Nephron progenitor cell (in vitro differentiated cells): ENCODE measurements around the gene CREBBP.
A peak's percentile ranks its signal among the peaks of the same experiment; 100 is the strongest.

Experiments used
- DNase-seq: peaks from one replicate; pipeline ENCODE4 v3.0.0; 2021
- H3K27ac Mint-ChIP-seq: 2 replicates; pipeline ENCODE4 v1.8.0; 2021; ENCODE audit warnings: mild to moderate bottlenecking, moderate library complexity, mixed read lengths
- H3K27me3 Mint-ChIP-seq: 2 replicates; pipeline ENCODE4 v1.8.0; 2021; ENCODE audit warnings: mild to moderate bottlenecking, low read depth, mixed read lengths; ENCODE audit not compliant: poor library complexity
- H3K36me3 Mint-ChIP-seq: 2 replicates; pipeline ENCODE4 v1.8.0; 2021; ENCODE audit warnings: low read depth, mixed read lengths
- H3K4me1 Mint-ChIP-seq: 2 replicates; pipeline ENCODE4 v1.8.0; 2021; ENCODE audit warnings: mixed read lengths
- H3K4me3 Mint-ChIP-seq: 2 replicates; pipeline ENCODE4 v1.8.0; 2021; ENCODE audit warnings: mild to moderate bottlenecking, moderate library complexity, mixed read lengths
- H3K9me3 Mint-ChIP-seq: 2 replicates; pipeline ENCODE4 v1.8.0; 2021; ENCODE audit warnings: mild to moderate bottlenecking, moderate library complexity, mixed read lengths
- CTCF ChIP-seq: fragments of 200-600 bp; sonication (generic); IDR thresholded peaks from 2 replicates; pipeline ENCODE4 v1.5.0; 2021; ENCODE audit warnings: antibody characterized with exemption

CREBBP gene

DNA sequence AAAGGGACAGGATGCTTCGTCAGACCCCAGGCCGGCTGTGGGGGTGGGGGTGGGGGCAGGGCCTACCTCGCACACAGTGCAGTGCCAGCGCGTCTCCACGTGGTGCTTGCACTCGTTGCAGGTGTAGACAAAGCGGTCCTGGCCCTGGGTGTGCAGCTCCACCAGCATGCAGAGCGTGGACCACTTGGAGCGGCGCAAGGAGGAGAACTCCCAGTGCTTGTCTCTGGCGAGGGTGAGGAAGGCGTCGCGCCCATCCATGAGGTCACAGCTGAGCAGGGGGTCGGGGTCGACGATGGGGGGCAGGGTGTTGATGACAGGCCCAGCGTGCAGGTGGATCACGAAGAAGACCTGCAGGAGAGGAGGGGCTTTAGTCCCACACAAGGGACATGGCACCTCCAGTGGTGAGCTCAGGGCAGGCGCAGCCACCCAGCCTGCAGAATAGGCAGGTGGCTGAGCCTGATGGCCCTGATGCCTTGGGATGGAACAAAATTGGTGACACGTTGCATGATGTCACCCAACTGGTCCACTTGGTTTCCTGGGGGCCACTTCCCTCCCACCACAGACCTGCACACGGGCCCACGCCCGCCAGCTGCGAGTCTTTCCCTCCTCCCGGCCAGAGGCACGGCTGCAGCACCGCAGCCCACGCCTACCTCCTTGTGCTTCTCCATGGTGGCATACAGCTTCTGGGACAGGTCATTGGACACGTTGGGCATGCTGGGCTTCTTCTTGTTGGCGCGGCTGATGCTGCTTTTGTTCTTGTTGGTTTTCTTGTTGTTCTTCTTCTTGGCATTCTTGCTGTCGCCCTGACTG, 149.2 kb downstream of the CREBBP start:
- Mint-ChIP-seq H3K4me3 (no peak overlapping the region), H3K4me1 (no peaks in the 10 kb centered on the region), H3K27ac (no peak overlapping the region), H3K9me3 (no peaks in the 10 kb centered on the region), H3K27me3 (no peaks in the 10 kb centered on the region), H3K36me3 (peaks cover 68% of the 10 kb centered on the region)
- no peak for DNase-seq
- no peak for TF ChIP-seq CTCF

- no peaks in the 10 kb centered on the region for H3K27me3 Mint-ChIP-seq
- no peak for TF ChIP-seq CTCF
- no peak for DNase-seq
- H3K9me3 Mint-ChIP-seq = no peaks in the 10 kb centered on the region
- no peak overlapping the region for H3K4me3 Mint-ChIP-seq
- no peaks in the 10 kb centered on the region for H3K4me1 Mint-ChIP-seq
- H3K27ac Mint-ChIP-seq = peak overlapping the region; percentile 78
- peaks cover 59% of the 10 kb centered on the region for H3K36me3 Mint-ChIP-seq
These were observed 150.1 kb downstream of the CREBBP start for GRCh38 chr16:3730161-3731125.

GRCh38 chr16:3729161-3730112, 151.1 kb downstream of the CREBBP start:
- H3K27ac Mint-ChIP-seq = no peak overlapping the region
- no peak overlapping the region for H3K4me3 Mint-ChIP-seq
- no peak for DNase-seq
- no peaks in the 10 kb centered on the region for H3K4me1 Mint-ChIP-seq
- no peak for TF ChIP-seq CTCF
- peaks cover 51% of the 10 kb centered on the region for H3K36me3 Mint-ChIP-seq
- no peaks in the 10 kb centered on the region for H3K27me3 Mint-ChIP-seq
- H3K9me3 Mint-ChIP-seq = no peaks in the 10 kb centered on the region

GRCh38 chr16:3728424-3729160, 151.9 kb downstream of the CREBBP start:
- TF ChIP-seq CTCF = no peak
- H3K4me1 Mint-ChIP-seq = no peaks in the 10 kb centered on the region
- H3K36me3 Mint-ChIP-seq = peaks cover 43% of the 10 kb centered on the region
- no peaks in the 10 kb centered on the region for H3K27me3 Mint-ChIP-seq
- H3K9me3 Mint-ChIP-seq = no peaks in the 10 kb centered on the region
- no peak for DNase-seq
- no peak overlapping the region for H3K27ac Mint-ChIP-seq
- no peak overlapping the region for H3K4me3 Mint-ChIP-seq

DNA sequence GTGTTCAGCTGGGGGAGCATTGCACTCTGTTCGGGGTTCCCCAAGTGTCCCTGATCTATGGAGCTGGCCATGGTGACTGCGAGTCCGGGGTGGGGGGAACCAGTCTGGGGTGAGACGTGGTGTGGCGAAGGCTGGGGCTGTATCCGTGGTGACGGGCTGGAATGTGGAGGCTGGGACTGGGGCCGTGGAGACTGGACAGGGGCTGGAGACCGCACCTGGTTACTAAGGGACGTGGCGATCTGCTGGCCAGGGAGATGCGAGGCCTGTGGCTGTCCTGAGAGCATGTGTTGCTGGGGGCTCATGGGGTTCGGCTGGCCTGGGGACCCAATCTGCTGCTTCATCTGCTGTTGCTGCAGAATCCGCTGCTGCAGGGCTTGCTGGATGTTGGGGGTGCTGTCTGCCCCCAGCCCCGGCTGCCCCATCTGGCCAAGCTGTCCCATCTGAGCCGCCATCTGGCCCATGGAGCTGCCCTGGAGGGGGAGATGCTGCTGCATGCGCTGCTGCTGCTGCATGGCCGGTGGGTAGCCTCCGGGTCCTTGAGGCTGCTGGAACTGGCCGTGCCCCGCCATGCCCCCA, 152.6 kb downstream of the CREBBP start:
- Mint-ChIP-seq H3K9me3 (no peaks in the 10 kb centered on the region), H3K27me3 (no peaks in the 10 kb centered on the region), H3K4me1 (no peaks in the 10 kb centered on the region), H3K4me3 (no peak overlapping the region), H3K27ac (no peak overlapping the region), H3K36me3 (peaks cover 37% of the 10 kb centered on the region)
- no peak for TF ChIP-seq CTCF
- no peak for DNase-seq
